KMS-11 (cell line): Measurements from ENCODE around the gene ENAM.
"Not testable (repeated sequence)": the region's sequence is repeated elsewhere in the genome, so short reads cannot be mapped to it uniquely, and the experiment has no call there.

ENCODE experiments used
- H2AFZ ChIP-seq: fragments of 200-600 bp; sonication (generic); 2 replicates; pipeline ENCODE4 v1.6.1; 2016; ENCODE audit warnings: antibody characterized with exemption, mixed run types, low read depth
- H3K27ac ChIP-seq: fragments of 200-600 bp; sonication (generic); 2 replicates; pipeline ENCODE4 v1.6.1; 2016; ENCODE audit warnings: mild to moderate bottlenecking, mixed run types
- H3K27me3 ChIP-seq: fragments of 200-600 bp; sonication (generic); 2 replicates; pipeline ENCODE4 v1.6.1; 2017; ENCODE audit warnings: mild to moderate bottlenecking, low read depth, mixed run types, moderate library complexity; ENCODE audit not compliant: insufficient read depth
- H3K36me3 ChIP-seq: fragments of 200-600 bp; sonication (generic); 2 replicates; pipeline ENCODE4 v1.6.1; 2017; ENCODE audit warnings: mild to moderate bottlenecking, mixed run types; ENCODE audit not compliant: insufficient read depth
- H3K4me1 ChIP-seq: fragments of 200-600 bp; sonication (generic); 2 replicates; pipeline ENCODE4 v1.6.1; 2016; ENCODE audit warnings: mild to moderate bottlenecking, low read depth, mixed run types; ENCODE audit not compliant: poor library complexity, severe bottlenecking
- H3K4me2 ChIP-seq: fragments of 200-600 bp; sonication (generic); 2 replicates; pipeline ENCODE4 v1.7.0; 2016; ENCODE audit warnings: mild to moderate bottlenecking, mixed run types
- H3K4me3 ChIP-seq: fragments of 200-600 bp; sonication (generic); IDR thresholded peaks from 2 replicates; pipeline ENCODE4 v1.6.1; 2017; ENCODE audit warnings: low read depth, low read length, mixed read lengths; ENCODE audit not compliant: insufficient read depth
- H3K79me2 ChIP-seq: fragments of 200-600 bp; sonication (generic); 2 replicates; pipeline ENCODE4 v1.6.1; 2016; ENCODE audit warnings: low read depth, mixed run types; ENCODE audit not compliant: insufficient read depth
- H3K9ac ChIP-seq: fragments of 200-600 bp; sonication (generic); 2 replicates; pipeline ENCODE4 v1.6.1; 2016; ENCODE audit warnings: mild to moderate bottlenecking, mixed run types
- H4K20me1 ChIP-seq: fragments of 200-600 bp; sonication (generic); 2 replicates; pipeline ENCODE4 v1.6.1; 2016; ENCODE audit warnings: mild to moderate bottlenecking, mixed run types; ENCODE audit not compliant: insufficient read depth
- TF ChIP-seq, protein P1 (sequence below): fragments of 200-600 bp; sonication (generic); conservative IDR thresholded peaks from 2 replicates; pipeline ENCODE4 v1.6.1; 2017; ENCODE audit warnings: low read depth, mild to moderate bottlenecking, antibody characterized with exemption, low read length, moderate library complexity, mixed read lengths

Gene ENAM

GRCh38 chr4:70680934-70681333 lies 52.4 kb downstream of the ENAM start:
- H3K4me1 ChIP-seq, result peaks cover 100% of the 10 kb centered on the region

DNA sequence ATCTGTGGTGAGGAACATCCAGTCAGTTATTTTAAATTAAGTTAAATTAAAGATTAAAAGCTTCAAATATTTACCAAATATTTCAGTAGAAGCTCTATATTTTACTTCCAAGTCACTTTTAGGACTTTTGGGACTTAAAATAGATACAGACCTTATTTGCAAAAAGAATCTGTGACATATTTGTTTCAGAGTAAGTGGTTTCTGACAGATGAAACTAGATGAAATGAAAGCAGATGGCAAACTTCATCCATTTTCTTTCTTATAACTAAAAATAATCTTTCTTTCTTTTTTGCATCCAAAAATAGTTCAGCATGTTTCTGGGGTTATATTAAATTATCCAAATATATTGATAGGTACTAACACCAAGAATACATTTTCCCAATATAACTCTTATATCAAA lies 53.2 kb downstream of the ENAM start:
- Histone ChIP-seq H3K36me3 (no peaks in the 10 kb centered on the region), H3K4me1 (peaks cover 100% of the 10 kb centered on the region), H4K20me1 (no peaks in the 10 kb centered on the region), H3K79me2 (no peaks in the 10 kb centered on the region; the same call in 1 of the 2 replicates), H3K27ac (peak overlapping the region; percentile 89), H3K27me3 (no peaks in the 10 kb centered on the region), H3K4me3 (no peak overlapping the region), H3K9ac (peak overlapping the region; percentile 25; the same call in 1 of the 2 replicates), H3K4me2 (peak overlapping the region; percentile 90), H2AFZ (no peak overlapping the region)
- TF ChIP-seq, protein P1, sequence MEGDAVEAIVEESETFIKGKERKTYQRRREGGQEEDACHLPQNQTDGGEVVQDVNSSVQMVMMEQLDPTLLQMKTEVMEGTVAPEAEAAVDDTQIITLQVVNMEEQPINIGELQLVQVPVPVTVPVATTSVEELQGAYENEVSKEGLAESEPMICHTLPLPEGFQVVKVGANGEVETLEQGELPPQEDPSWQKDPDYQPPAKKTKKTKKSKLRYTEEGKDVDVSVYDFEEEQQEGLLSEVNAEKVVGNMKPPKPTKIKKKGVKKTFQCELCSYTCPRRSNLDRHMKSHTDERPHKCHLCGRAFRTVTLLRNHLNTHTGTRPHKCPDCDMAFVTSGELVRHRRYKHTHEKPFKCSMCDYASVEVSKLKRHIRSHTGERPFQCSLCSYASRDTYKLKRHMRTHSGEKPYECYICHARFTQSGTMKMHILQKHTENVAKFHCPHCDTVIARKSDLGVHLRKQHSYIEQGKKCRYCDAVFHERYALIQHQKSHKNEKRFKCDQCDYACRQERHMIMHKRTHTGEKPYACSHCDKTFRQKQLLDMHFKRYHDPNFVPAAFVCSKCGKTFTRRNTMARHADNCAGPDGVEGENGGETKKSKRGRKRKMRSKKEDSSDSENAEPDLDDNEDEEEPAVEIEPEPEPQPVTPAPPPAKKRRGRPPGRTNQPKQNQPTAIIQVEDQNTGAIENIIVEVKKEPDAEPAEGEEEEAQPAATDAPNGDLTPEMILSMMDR, result no peak

More at GRCh38 chr4:70680934-70681333, 52.4 kb downstream of the ENAM start:
- Histone ChIP-seq H3K4me2 (peak overlapping the region; percentile 90), H3K79me2 (no peaks in the 10 kb centered on the region; the same call in 1 of the 2 replicates), H3K27me3 (no peaks in the 10 kb centered on the region), H2AFZ (no peak overlapping the region), H4K20me1 (no peaks in the 10 kb centered on the region), H3K27ac (peak overlapping the region; percentile 89), H3K9ac (peak overlapping the region; percentile 25; the same call in 1 of the 2 replicates), H3K4me3 (no peak overlapping the region), H3K36me3 (no peaks in the 10 kb centered on the region)
- TF ChIP-seq, protein P1, result no peak

DNA sequence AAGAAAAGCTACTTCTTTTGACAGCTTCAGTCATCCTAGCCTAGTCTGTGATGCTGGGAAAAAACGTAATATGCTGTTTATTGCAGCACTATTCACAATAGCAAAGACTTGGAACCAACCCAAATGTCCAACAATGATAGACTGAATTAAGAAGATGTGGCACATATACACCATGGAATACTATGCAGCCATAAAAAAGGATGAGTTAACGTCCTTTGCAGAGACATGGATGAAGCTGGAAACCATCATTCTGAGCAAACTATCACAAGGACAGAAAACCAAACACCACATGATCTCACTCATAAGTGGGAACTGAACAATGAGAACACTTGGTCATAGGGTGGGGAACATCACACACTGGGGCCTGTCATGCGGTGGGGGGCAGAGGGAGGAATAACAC lies 53.6 kb downstream of the ENAM start:
- Histone ChIP-seq H3K9ac (peak overlapping the region; percentile 25; the same call in 1 of the 2 replicates), H3K4me1 (peaks cover 100% of the 10 kb centered on the region), H3K27ac (peak overlapping the region; percentile 89), H3K4me2 (peak overlapping the region; percentile 90)
- not testable (repeated sequence) for H3K79me2 ChIP-seq, H3K36me3 ChIP-seq, H4K20me1 ChIP-seq, H3K27me3 ChIP-seq, H2AFZ ChIP-seq, H3K4me3 ChIP-seq

DNA sequence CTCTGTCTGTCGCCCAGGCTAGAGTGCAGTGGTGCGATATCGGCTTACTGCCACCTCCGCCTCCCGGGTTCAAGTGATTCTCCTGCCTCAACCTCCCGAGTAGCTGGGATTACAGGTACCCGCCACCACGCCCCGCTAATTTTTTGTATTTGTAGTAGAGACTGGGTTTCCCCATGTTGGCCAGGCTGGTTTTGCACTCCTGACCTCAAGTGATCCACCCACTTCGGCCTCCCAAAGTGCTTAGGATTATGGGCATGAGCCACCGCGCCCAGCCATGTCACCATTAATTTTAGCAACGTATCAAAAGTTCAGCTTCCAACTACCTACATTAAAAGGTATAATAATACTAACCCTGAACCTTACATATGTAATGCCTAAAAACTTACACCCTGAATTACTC lies 58.8 kb downstream of the ENAM start:
- H3K4me2 ChIP-seq, result peak overlapping the region; percentile 84
- peak overlapping the region; percentile 62 for H2AFZ ChIP-seq
- H4K20me1 ChIP-seq, result 0 out of 2 replicates have a peak, but pooled peaks cover 3% of the 10 kb centered on the region
- peak overlapping the region; percentile 63; the same call in 1 of the 2 replicates for H3K9ac ChIP-seq
- peak overlapping the region; percentile 33 for H3K4me3 ChIP-seq
- H3K79me2 ChIP-seq, result peaks cover 49% of the 10 kb centered on the region
- H3K4me1 ChIP-seq, result peaks cover 82% of the 10 kb centered on the region
- H3K36me3 ChIP-seq, result peaks cover 4% of the 10 kb centered on the region; the same call in 1 of the 2 replicates
- peak overlapping the region; percentile 79 for H3K27ac ChIP-seq
- TF ChIP-seq, protein P1, result no peak
- no peaks in the 10 kb centered on the region for H3K27me3 ChIP-seq
